Epithelial cell of esophagus (primary cell): ENCODE results near the gene HOXC4.
"Not testable (repeated sequence)": the region's sequence is repeated elsewhere in the genome, so short reads cannot be mapped to it uniquely, and the experiment has no call there.

Source experiments
- DNase-seq: peaks from one replicate; pipeline ENCODE4 v3.0.0; 2010; ENCODE audit warnings: low read depth
- H3K4me3 ChIP-seq: 2 replicates; pipeline ENCODE4 v1.5.1; 2011; ENCODE audit warnings: mild to moderate bottlenecking, low read length, control low read depth
- TF ChIP-seq, protein P1 (sequence below): IDR thresholded peaks from 2 replicates; pipeline ENCODE4 v1.5.1; 2011; ENCODE audit warnings: low read depth, mild to moderate bottlenecking, low read length, control low read depth, inconsistent platforms; ENCODE audit not compliant: insufficient read depth; ENCODE audit errors: missing control alignments

The HOXC4 gene

DNA sequence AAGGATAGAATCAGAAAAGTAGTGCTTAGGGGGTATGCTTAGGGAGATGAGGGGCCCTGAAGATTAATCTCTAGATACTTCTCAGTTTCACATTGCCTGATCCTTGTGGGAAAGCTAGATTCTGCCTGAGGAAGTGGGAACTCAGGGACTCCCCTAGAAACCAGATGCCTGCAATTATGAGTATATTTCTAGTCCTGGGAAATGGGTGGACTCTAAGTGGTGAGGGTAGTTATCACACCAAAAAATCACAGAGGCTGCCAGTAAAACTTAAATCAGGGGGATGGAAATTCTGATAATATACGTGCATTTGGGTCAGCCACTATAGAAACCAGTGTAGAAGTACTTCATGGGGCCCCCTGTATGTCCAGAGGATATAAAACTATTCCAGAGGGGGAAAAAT lies 18.3 kb downstream of the HOXC4 start:
- H3K4me3 ChIP-seq = no peak overlapping the region
- TF ChIP-seq, protein P1, sequence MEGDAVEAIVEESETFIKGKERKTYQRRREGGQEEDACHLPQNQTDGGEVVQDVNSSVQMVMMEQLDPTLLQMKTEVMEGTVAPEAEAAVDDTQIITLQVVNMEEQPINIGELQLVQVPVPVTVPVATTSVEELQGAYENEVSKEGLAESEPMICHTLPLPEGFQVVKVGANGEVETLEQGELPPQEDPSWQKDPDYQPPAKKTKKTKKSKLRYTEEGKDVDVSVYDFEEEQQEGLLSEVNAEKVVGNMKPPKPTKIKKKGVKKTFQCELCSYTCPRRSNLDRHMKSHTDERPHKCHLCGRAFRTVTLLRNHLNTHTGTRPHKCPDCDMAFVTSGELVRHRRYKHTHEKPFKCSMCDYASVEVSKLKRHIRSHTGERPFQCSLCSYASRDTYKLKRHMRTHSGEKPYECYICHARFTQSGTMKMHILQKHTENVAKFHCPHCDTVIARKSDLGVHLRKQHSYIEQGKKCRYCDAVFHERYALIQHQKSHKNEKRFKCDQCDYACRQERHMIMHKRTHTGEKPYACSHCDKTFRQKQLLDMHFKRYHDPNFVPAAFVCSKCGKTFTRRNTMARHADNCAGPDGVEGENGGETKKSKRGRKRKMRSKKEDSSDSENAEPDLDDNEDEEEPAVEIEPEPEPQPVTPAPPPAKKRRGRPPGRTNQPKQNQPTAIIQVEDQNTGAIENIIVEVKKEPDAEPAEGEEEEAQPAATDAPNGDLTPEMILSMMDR = no peak
- no peak for DNase-seq

DNA sequence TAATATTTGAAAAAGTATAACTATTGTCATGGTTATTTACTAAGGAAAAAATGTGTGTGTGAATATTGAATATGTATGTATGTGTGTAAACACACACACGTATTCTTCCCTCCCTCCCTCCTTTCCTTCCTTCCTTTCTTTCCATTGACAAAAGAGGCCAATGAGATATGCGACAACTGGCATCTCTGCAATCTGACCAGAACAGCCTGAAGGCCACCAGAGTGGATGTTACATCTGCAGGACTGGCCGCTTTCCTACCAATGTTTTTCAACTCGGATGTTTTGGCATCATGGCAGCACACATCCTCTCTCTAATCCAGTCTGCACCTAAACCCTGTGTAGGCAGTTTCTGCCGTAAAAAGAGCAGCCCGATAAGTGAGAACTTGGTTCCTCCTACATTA lies 20.7 kb downstream of the HOXC4 start:
- TF ChIP-seq, protein P1 = no peak
- no peak overlapping the region for H3K4me3 ChIP-seq

DNA sequence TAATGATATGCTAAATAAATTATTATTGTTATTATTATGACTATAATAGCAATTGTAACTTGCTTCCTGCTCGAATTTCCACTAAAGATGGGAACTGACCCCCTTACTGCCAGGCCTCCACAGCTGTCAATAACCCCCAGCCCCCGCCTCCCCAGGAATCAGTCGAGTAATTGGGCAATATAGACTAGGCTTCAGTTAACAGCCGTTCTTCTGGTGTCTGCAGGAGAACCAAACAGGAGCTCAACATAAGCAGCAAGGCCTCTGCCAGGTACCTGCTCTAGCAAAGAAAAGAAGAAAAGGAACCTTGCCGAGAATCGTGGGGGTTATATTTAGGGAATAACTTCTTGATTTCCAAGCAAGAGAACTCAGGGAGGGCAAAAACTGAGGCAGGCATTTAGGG lies 21.8 kb downstream of the HOXC4 start:
- no peak overlapping the region for H3K4me3 ChIP-seq
- DNase-seq = no peak
- TF ChIP-seq, protein P1 = no peak

More for the DNA sequence above, 20.7 kb downstream of the HOXC4 start:
- DNase-seq = no peak

DNA sequence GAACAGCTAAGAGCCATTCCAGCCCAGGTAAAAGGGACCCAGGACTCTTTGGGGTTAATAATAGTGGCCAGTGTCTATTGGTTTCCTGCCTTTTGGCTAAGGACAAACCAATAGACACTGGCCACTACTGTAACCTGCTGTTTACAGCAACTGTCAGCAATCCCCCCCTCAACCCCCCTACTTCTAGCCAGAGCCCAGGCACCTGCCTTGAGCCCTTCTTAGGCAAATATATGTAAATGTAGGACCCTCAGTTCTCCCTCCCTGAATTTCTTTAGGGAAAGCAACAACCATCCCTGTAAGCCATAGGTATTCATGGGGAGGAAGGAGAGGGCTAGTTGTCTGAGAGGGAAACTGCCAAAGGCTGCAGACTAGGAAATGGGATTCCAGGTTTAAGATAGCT lies 22.3 kb downstream of the HOXC4 start:
- TF ChIP-seq, protein P1 = no peak
- no peak for DNase-seq
- H3K4me3 ChIP-seq = no peak overlapping the region

DNA sequence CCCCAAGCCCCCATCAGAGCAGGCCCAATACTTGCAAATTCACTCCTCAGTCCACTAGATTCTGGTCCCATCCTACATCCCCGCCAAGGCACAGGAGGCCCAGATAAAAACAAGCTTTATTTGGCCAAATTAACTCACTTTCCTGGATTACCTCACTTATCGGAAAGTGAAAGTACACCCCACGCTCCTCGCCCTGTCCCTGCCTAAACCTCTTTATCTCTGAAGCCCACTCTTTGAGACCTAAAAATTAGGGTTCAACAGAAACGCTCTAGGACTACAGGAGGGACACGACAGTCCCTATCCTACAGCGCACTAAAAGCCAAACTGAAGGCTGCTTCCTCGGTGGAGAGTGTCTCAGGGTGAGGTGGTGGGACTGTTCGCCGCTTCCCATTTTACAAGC lies 24.2 kb downstream of the HOXC4 start:
- DNase-seq, H3K4me3 ChIP-seq: not testable (repeated sequence)

DNA sequence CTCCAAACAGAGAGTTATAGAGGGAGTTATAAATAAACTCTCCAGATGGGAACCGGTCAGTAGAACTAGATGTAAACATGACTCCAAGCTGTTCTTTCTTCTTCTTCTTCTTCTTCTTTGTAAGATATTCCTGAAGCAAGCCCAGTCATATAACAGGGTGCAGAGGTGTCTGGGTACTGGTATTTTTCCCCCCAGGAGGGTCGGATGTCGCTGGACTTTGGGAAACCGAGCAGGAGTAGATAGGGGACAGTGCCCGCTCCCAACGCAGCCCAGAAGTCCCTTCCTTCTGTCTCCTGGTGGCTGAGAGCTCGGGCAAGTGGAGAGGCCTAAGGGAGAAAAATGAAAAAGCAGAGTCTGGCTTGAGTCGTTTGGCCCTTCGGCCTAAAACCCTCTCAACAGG lies 25.5 kb downstream of the HOXC4 start:
- not testable (repeated sequence) for H3K4me3 ChIP-seq, DNase-seq

DNA sequence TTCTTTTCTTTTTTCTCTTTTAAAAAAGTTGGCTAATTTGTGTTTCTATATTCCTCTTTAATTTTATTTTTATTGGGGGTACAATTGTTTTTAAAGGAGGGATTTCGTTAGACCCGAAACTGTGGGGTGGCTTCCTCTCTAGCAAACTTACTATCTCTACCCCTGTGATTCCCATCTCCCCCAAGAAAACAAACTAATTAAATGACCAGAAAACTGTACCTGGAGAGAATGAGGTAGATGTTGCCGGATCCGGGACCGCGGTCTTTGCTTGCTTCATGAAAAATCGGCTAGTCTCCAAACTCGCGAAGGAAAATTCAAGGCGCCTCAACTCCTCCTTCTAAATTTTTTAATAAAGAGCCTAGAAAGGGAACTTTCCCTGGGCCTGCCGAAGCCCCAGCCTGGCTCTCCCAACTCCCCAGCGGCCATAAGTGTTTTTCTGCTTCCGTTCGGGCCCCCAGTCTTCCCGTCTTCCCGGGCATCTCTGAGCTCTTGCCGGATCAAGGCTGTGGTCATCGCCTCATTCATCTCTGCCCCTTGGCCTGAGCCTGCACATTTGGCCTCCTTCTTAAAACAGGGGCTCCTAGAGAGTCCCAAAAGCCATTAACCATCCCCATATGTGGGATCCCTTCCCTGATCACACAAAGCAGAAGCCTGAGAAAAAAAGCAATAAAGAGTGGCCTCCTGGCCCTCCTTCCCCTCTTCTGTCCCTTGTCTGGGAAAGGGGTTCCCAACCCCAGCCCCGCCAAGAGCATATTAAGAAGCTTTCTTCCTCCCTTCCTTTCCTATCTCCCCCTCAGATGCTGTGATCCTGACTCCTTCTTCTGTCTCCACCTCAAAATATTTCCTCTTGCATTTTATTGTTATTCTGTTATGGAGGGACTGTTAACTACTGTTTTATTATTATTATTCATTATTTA lies 26.6 kb downstream of the HOXC4 start:
- H3K4me3 ChIP-seq = not testable (repeated sequence)

DNA sequence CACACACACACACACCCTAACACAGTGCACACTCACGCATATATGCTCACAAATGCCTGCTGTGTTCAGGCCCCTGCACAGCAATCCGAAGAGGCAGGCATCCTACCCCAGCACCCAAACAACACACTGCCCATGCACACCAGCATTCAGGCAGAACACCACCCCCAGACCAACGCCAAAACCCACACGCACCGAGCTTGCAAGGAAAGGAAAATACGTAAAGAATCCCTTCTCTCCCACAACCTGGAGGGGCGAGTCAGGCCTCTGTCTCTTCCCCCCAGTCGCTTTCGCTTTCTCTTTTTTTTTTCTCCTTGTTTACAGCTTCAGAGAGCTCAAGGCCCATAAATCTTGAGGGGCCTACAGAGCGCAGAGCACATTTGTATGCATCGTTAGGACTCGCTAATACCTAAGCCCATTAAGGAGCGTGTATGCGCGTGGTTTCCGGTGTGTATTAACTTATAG lies 27.4 kb downstream of the HOXC4 start:
- not testable (repeated sequence) for H3K4me3 ChIP-seq, DNase-seq

More for the DNA sequence above, 26.6 kb downstream of the HOXC4 start:
- DNase-seq = not testable (repeated sequence)

DNA sequence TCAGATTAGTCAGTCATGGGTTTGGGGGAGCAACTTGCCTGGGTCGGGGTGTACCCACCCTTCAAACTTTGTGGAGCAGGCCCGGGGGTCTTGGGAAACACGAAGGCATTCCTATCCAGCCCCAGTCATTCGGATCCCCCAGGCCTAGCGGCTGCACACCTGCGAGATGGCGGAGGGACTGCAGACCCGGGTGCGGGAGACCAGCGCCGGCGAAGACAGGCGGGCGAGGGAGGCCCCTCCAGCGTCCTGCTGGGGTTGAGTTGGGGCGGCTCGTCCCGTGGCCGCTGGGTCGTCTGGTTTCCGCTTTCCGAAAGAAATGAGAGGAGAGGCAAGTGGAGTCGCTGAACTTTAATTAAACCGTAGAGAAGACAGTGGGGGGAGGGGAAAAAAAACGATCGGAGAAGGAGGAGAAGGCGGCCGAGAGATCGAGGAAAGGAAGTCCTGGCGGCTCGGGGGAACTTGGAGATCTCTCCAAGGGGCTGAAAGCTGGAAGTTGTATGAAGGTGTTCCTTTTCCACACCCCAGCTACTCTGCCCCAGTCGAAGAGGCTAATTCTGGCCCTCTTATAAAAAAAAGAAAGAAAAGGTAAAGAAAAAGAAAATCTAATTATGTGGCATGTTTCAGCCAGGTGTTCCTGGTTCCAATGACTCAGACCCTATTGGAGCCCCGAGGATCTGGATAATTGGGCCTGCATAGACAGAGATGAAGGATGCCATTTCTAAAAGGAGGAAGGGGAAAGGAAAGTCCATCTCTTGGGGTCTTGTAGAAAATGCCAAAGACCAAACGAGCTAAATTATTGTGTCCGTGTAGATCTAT lies 28.2 kb downstream of the HOXC4 start:
- DNase-seq, H3K4me3 ChIP-seq: not testable (repeated sequence)
